Ovary (tissue), 3 donors: ENCODE measurements around the gene CLIC5.

Experiments used
- CTCF ChIP-seq, 3 donors: fragments of 450-650 bp in 2 of 3; fragments of 200-600 bp in 1 of 3; IDR thresholded peaks; one replicate each; pipeline versions ENCODE4 v1.5.1 to v1.8.0; 2016 to 2022; ENCODE audit warnings: antibody characterized with exemption in 3 of 3, mild to moderate bottlenecking in 1 of 3
- EP300 ChIP-seq: sonication (generic); formaldehyde crosslinking; IDR thresholded peaks from one replicate; pipeline ENCODE4 v1.6.1; 2017; ENCODE audit warnings: antibody characterized with exemption
- donor health status: DM: no; HTN: no; CAD: no.

DNA sequence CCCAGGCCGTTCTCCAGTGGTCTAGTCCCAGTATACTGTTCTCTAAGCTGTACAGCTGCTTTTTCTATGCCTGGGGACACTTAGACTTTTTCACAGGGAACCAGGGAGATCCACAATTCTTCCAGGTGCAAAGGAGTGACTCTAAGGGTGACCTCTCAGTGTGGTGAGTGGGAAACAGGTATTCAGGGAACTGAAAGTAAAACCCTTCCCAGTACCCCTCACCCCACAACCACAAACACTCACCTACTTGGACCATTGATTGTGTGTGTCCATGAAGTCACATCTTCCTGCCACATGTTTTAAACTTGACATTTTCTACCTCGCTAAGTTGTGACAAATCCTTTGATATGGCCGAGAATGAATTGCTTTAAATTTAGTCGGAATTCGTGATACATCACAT, 183.6 kb downstream of the CLIC5 start:
- TF ChIP-seq CTCF (IDR thresholded peaks at IDR 0.05), result no peak
- no peak for TF ChIP-seq EP300
